A673 (cell line): ENCODE results near the gene CCL5. TPM values are rescaled to one million over a fixed set of nuclear protein-coding genes. Genes with fewer than 3 reads are reported as not detected.

Source experiments
- BruUV-seq: library from RNA; stranded (reverse); fragments of 400-500 nt; replicated peaks from 2 replicates; lab custom pipeline; 2021; lab: Mats Ljungman, UMichigan
- CTCF ChIA-PET: fragments of 300-600 bp; sonication (Branson Sonifier 250); formaldehyde crosslinking; loops from one replicate; lab custom pipeline; 2022; ENCODE audit warnings: antibody characterized with exemption; lab: Charles Lee
- POLR2A ChIA-PET: fragments of 300-600 bp; sonication (Branson Sonifier 250); formaldehyde crosslinking; loops from one replicate; lab custom pipeline; 2022; ENCODE audit warnings: antibody characterized with exemption; ENCODE audit not compliant: low non-redundant PET; lab: Charles Lee
- DNase-seq: peaks from one replicate; pipeline ENCODE4 v3.0.0-alpha.2; 2015; ENCODE audit warnings: low spot score
- H3K27ac ChIP-seq: fragments of 200-600 bp; sonication (generic); 2 replicates; pipeline ENCODE4 v1.5.1; 2016; ENCODE audit warnings: mixed run types, low read depth, mild to moderate bottlenecking, mixed read lengths, antibody characterized with exemption, low read length; ENCODE audit not compliant: poor library complexity, severe bottlenecking
- H3K27me3 ChIP-seq: fragments of 200-600 bp; sonication (generic); replicated peaks from 2 replicates; pipeline ENCODE4 v1.6.1; 2017; ENCODE audit warnings: mixed run types, low read depth, mild to moderate bottlenecking, mixed read lengths, antibody characterized with exemption, low read length; ENCODE audit not compliant: insufficient read depth, poor library complexity
- H3K36me3 ChIP-seq: fragments of 200-600 bp; sonication (generic); 2 replicates; pipeline ENCODE4 v1.6.1; 2016; ENCODE audit warnings: mixed run types, mild to moderate bottlenecking, mixed read lengths, antibody characterized with exemption, low read length; ENCODE audit not compliant: insufficient read depth, poor library complexity, severe bottlenecking
- H3K4me1 ChIP-seq: fragments of 200-600 bp; sonication (generic); 2 replicates; pipeline ENCODE4 v1.6.1; 2017; ENCODE audit warnings: mixed run types, mild to moderate bottlenecking, mixed read lengths, antibody characterized with exemption, low read length; ENCODE audit not compliant: insufficient read depth, poor library complexity, severe bottlenecking
- H3K4me3 ChIP-seq: fragments of 200-600 bp; sonication (generic); 2 replicates; pipeline ENCODE4 v1.5.1; 2016; ENCODE audit warnings: low read depth, mixed run types, mild to moderate bottlenecking, mixed read lengths, low read length; ENCODE audit not compliant: poor library complexity, severe bottlenecking
- H3K9me3 ChIP-seq: fragments of 200-600 bp; sonication (generic); 2 replicates; pipeline ENCODE4 v1.6.1; 2016; ENCODE audit warnings: mixed run types, low read depth, mild to moderate bottlenecking, mixed read lengths, antibody characterized with exemption, low read length; ENCODE audit not compliant: poor library complexity, severe bottlenecking
- EZH2 ChIP-seq: fragments of 200-600 bp; sonication (generic); IDR thresholded peaks from 2 replicates; pipeline ENCODE4 v1.6.1; 2017; ENCODE audit warnings: borderline replicate concordance, low read depth, mild to moderate bottlenecking, mixed read lengths, antibody characterized with exemption, low read length; ENCODE audit not compliant: poor library complexity, severe bottlenecking
- intact Hi-C: fragments of 100-400 bp; cut with micrococcal nuclease; formaldehyde crosslinking; loops from one replicate; pipeline ENCODE4 v1.10.0; 2022; ENCODE audit not compliant: unreplicated experiment
- total RNA-seq: library from RNA; stranded (reverse); gene quantifications from 2 replicates; pipeline ENCODE4 v1.2.3, GENCODE V29; 2021
- TF ChIP-seq, protein P1 (sequence below): fragments of 300-800, 200-600 bp; sonication (generic); conservative IDR thresholded peaks from 2 replicates; pipeline ENCODE4 v1.5.1; 2017; ENCODE audit warnings: low read depth, mild to moderate bottlenecking, antibody characterized with exemption, low read length, moderate library complexity, mixed read lengths

The CCL5 gene
- total RNA-seq, 1 experiment from 2014 or later, result not detected

GRCh38 chr17:35875072-35875799 lies 4.9 kb downstream of the CCL5 start:
- no peaks in the 10 kb centered on the region for H3K36me3 ChIP-seq
- no peak for DNase-seq
- H3K27me3 ChIP-seq, result no peaks in the 10 kb centered on the region
- TF ChIP-seq, protein P1, sequence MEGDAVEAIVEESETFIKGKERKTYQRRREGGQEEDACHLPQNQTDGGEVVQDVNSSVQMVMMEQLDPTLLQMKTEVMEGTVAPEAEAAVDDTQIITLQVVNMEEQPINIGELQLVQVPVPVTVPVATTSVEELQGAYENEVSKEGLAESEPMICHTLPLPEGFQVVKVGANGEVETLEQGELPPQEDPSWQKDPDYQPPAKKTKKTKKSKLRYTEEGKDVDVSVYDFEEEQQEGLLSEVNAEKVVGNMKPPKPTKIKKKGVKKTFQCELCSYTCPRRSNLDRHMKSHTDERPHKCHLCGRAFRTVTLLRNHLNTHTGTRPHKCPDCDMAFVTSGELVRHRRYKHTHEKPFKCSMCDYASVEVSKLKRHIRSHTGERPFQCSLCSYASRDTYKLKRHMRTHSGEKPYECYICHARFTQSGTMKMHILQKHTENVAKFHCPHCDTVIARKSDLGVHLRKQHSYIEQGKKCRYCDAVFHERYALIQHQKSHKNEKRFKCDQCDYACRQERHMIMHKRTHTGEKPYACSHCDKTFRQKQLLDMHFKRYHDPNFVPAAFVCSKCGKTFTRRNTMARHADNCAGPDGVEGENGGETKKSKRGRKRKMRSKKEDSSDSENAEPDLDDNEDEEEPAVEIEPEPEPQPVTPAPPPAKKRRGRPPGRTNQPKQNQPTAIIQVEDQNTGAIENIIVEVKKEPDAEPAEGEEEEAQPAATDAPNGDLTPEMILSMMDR, result no peak
- no peak for TF ChIP-seq EZH2
- intact Hi-C loops, result no loop called here
- POLR2A ChIA-PET, result no interaction called here
- BruUV-seq, result no TSS peak
- no peaks in the 10 kb centered on the region for H3K4me1 ChIP-seq
- H3K9me3 ChIP-seq, result no peaks in the 10 kb centered on the region
- CTCF ChIA-PET, result no interaction called here
- H3K27ac ChIP-seq, result no peak overlapping the region
- no peak overlapping the region for H3K4me3 ChIP-seq

- no peak for TF ChIP-seq EZH2
- TF ChIP-seq, protein P1, result no peak
- POLR2A ChIA-PET, result no interaction called here
Observed at GRCh38 chr17:35872196-35872980, 7.8 kb downstream of the CCL5 start.

DNA sequence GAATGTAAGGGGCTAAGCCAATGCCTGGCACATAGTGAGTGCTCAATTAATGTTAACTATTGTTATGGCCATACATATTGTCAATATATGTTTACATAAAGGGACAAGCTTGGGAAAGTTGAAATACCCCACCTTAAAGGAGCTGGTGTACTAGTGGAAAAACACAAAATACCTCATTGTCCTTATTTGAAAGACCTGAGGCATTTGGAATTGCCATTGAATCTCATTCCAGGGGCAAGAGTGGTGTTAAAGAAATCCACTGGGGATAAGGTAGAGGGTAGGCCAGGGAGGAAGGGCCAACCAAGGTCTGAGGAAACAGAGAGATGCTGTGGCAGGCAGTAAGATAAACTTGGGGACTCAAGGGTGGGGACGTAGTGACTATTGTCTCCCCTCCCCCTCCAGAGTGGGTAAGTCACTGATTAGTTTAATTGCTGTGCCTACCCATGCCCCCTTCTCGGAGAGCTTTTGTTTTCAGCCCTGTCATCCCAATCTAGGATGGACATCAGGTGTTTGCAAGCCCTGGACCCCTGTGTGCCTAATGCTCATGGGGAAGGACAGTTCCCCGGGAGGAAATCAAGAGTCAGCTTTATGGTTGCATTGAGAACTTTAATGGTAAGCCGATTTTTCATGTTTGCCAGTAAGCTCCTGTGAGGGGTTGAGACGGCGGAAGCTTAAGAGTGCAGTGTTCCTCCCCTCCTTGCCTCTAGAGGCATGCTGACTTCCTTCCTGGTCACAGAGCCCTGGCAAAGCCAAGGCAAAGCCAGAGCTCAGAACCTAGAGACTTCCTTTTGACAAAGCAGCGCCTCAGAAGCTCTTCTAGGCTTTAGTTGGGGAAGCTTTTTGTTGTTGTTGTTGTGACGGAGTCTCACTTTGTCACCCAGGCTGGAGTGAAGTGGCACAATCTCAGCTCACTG lies 9.0 kb downstream of the CCL5 start:
- ChIA-PET POLR2A (no interaction called here), CTCF (no interaction called here)
- intact Hi-C loops, result no loop called here
- no peaks in the 10 kb centered on the region for H3K4me1 ChIP-seq
- BruUV-seq, result no TSS peak
- DNase-seq, result no peak
- H3K9me3 ChIP-seq, result no peaks in the 10 kb centered on the region
- H3K4me3 ChIP-seq, result no peak overlapping the region
- TF ChIP-seq EZH2, result no peak
- TF ChIP-seq, protein P1, result no peak
- H3K27me3 ChIP-seq, result no peaks in the 10 kb centered on the region
- no peak overlapping the region for H3K27ac ChIP-seq
- H3K36me3 ChIP-seq, result no peaks in the 10 kb centered on the region

More at GRCh38 chr17:35872196-35872980, 7.8 kb downstream of the CCL5 start:
- Histone ChIP-seq H3K4me3 (no peak overlapping the region), H3K4me1 (no peaks in the 10 kb centered on the region), H3K27me3 (no peaks in the 10 kb centered on the region), H3K36me3 (no peaks in the 10 kb centered on the region), H3K9me3 (no peaks in the 10 kb centered on the region), H3K27ac (no peak overlapping the region)
- no peak for DNase-seq
- intact Hi-C loops, result no loop called here
- BruUV-seq, result no TSS peak
- CTCF ChIA-PET, result no interaction called here
